ENCODE results near the gene LEF1.

Gene LEF1

GRCh38 chr4:108188770-108189169, 20.0 kb upstream of the LEF1 start:
- Histone ChIP-seq H2AK5ac (ENCODE audit: low read depth, low read length) (no peak overlapping the region), H3K27me3 (ENCODE audit: control insufficient read depth in 3 of 3, insufficient read depth in 3 of 3, low read depth in 1 of 3, low read length in 3 of 3) (no peaks in the 10 kb centered on the region), H3K14ac (ENCODE audit: low read length) (no peak overlapping the region), H2BK15ac (ENCODE audit: low read length) (no peak overlapping the region), H3K9ac (ENCODE audit: low read depth, low read length, poor library complexity) (no peak overlapping the region), H3K9me3 (replicated peaks in 1 of 2; ENCODE audit: control insufficient read depth in 2 of 2, insufficient read depth in 1 of 2, low read depth in 1 of 2, low read length in 2 of 2) (no peaks in the 10 kb centered on the region), H3K79me1 (ENCODE audit: low read depth, low read length) (no peaks in the 10 kb centered on the region), H3K18ac (ENCODE audit: low read length) (no peak overlapping the region), H3K23ac (ENCODE audit: low read depth, low read length, poor library complexity) (no peak overlapping the region), H4K91ac (ENCODE audit: low read depth, low read length, poor library complexity) (no peak overlapping the region), H2BK120ac (ENCODE audit: low read depth, low read length) (no peak overlapping the region), H3K4ac (ENCODE audit: low read length) (no peak overlapping the region), H4K8ac (ENCODE audit: low read depth, low read length) (no peak overlapping the region), H3K36me3 (replicated peaks in 1 of 2; ENCODE audit: control insufficient read depth in 2 of 2, insufficient read depth in 2 of 2, low read length in 2 of 2) (no peaks in the 10 kb centered on the region), H2BK5ac (ENCODE audit: low read length) (no peak overlapping the region), H2AFZ (ENCODE audit: low read length) (no peak overlapping the region), H3K4me2 (ENCODE audit: insufficient read depth, low read length, poor library complexity, severe bottlenecking) (no peak overlapping the region), H3K27ac (replicated peaks; ENCODE audit: low read length) (no peak overlapping the region), H3K4me3 (ENCODE audit: low read length in 2 of 2) (no peak overlapping the region), H2BK12ac (ENCODE audit: low read length) (no peak overlapping the region), H3K4me1 (ENCODE audit: control insufficient read depth in 2 of 2, insufficient read depth in 1 of 2, low read depth in 1 of 2, low read length in 2 of 2) (peaks cover 4 to 14% of the 10 kb centered on the region in 2 donors)
- no peak for DNase-seq (ENCODE audit: low spot score)
- WGBS, 2 donors (ENCODE audit: extremely low coverage in 2 of 2, insufficient read length in 2 of 2, insufficient replicate concordance in 1 of 2) = no CpG with 5 or more reads among the region's 2 CpGs

DNA sequence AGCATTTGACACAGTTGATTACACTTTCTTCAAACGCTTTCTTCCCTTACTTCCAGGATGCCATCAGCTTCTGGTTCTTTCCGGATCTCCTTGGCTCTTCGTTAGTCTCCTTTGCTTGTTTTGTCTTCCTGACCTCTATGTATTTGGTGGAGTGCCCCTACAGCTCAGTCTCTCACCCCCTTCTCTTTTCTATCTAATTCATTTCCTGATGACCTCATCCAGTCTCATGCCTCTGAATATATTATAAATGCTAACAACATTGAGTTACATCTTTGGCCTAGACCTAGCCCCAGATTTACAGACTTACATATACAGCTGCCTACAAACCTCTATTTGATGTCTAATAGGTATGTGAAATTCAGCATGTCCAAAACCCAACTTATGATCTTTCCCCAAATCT, 16.5 kb upstream of the LEF1 start:
- H2BK12ac ChIP-seq (ENCODE audit: low read length) = no peak overlapping the region
- no peak overlapping the region for H4K91ac ChIP-seq (ENCODE audit: low read depth, low read length, poor library complexity)
- DNase-seq (ENCODE audit: low spot score) = no peak
- H4K8ac ChIP-seq (ENCODE audit: low read depth, low read length) = no peak overlapping the region
- H2BK120ac ChIP-seq (ENCODE audit: low read depth, low read length) = no peak overlapping the region
- WGBS, 2 donors (ENCODE audit: extremely low coverage in 2 of 2, insufficient read length in 2 of 2, insufficient replicate concordance in 1 of 2) = no CpG with 5 or more reads among the region's 3 CpGs
- H2AK5ac ChIP-seq (ENCODE audit: low read depth, low read length) = no peak overlapping the region
- H3K9ac ChIP-seq (ENCODE audit: low read depth, low read length, poor library complexity) = no peak overlapping the region
- no peaks in the 10 kb centered on the region for H3K9me3 ChIP-seq (replicated peaks in 1 of 2; ENCODE audit: control insufficient read depth in 2 of 2, insufficient read depth in 1 of 2, low read depth in 1 of 2, low read length in 2 of 2)
- H3K79me1 ChIP-seq (ENCODE audit: low read depth, low read length) = no peaks in the 10 kb centered on the region
- H3K18ac ChIP-seq (ENCODE audit: low read length) = no peak overlapping the region
- H2BK5ac ChIP-seq (ENCODE audit: low read length) = no peak overlapping the region
- H2AFZ ChIP-seq (ENCODE audit: low read length) = peak overlapping the region; percentile 77
- no peak overlapping the region for H3K4me2 ChIP-seq (ENCODE audit: insufficient read depth, low read length, poor library complexity, severe bottlenecking)
- peaks cover 5 to 11% of the 10 kb centered on the region in 2 donors for H3K4me1 ChIP-seq (ENCODE audit: control insufficient read depth in 2 of 2, insufficient read depth in 1 of 2, low read depth in 1 of 2, low read length in 2 of 2)
- H3K23ac ChIP-seq (ENCODE audit: low read depth, low read length, poor library complexity) = no peak overlapping the region
- H2BK15ac ChIP-seq (ENCODE audit: low read length) = no peak overlapping the region
- no peaks in the 10 kb centered on the region for H3K36me3 ChIP-seq (replicated peaks in 1 of 2; ENCODE audit: control insufficient read depth in 2 of 2, insufficient read depth in 2 of 2, low read length in 2 of 2)
- no peaks in the 10 kb centered on the region for H3K27me3 ChIP-seq (ENCODE audit: control insufficient read depth in 3 of 3, insufficient read depth in 3 of 3, low read depth in 1 of 3, low read length in 3 of 3)
- H3K14ac ChIP-seq (ENCODE audit: low read length) = no peak overlapping the region
- H3K4me3 ChIP-seq (ENCODE audit: low read length in 2 of 2) = no peak overlapping the region
- no peak overlapping the region for H3K27ac ChIP-seq (replicated peaks; ENCODE audit: low read length)
- H3K4ac ChIP-seq (ENCODE audit: low read length) = no peak overlapping the region

DNA sequence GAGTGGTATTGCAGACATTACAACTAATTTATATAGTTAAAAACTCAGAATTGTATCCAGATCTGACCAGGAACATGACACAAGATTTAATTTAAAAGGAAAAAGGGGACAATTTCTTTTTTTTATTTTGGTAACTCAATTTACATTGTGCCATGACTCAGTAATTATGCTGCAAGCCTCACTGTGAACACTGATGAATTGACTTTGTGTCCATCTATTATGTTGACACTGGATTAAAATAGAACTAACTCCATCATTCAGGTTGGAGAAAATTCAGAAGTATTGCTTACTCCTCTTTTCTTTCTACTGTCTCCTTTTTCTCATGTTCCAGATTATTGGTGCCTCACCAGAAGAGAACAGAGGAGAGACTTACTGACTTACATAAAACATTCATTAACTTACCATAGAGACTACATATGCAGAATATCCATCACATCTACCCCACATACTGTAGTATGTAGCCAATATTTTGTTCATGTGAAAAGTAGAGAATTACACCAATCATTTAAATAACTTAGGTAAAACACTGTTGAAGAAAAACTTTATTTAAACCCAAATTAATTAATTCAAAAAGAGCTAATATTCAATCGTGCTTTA, 15.8 kb upstream of the LEF1 start:
- Histone ChIP-seq H4K91ac (ENCODE audit: low read depth, low read length, poor library complexity) (no peak overlapping the region), H3K79me1 (ENCODE audit: low read depth, low read length) (no peaks in the 10 kb centered on the region), H4K8ac (ENCODE audit: low read depth, low read length) (no peak overlapping the region), H3K36me3 (replicated peaks in 1 of 2; ENCODE audit: control insufficient read depth in 2 of 2, insufficient read depth in 2 of 2, low read length in 2 of 2) (no peaks in the 10 kb centered on the region), H3K23ac (ENCODE audit: low read depth, low read length, poor library complexity) (no peak overlapping the region), H3K4me1 (ENCODE audit: control insufficient read depth in 2 of 2, insufficient read depth in 1 of 2, low read depth in 1 of 2, low read length in 2 of 2) (peaks cover 5 to 11% of the 10 kb centered on the region in 2 donors), H3K4me3 (ENCODE audit: low read length in 2 of 2) (no peak overlapping the region), H3K18ac (ENCODE audit: low read length) (no peak overlapping the region), H3K14ac (ENCODE audit: low read length) (no peak overlapping the region), H2BK120ac (ENCODE audit: low read depth, low read length) (no peak overlapping the region), H2AK5ac (ENCODE audit: low read depth, low read length) (no peak overlapping the region), H2BK5ac (ENCODE audit: low read length) (no peak overlapping the region), H3K27ac (replicated peaks; ENCODE audit: low read length) (no peak overlapping the region), H3K4ac (ENCODE audit: low read length) (no peak overlapping the region), H2BK15ac (ENCODE audit: low read length) (no peak overlapping the region), H2BK12ac (ENCODE audit: low read length) (no peak overlapping the region), H2AFZ (ENCODE audit: low read length) (peak overlapping the region; percentile 77), H3K4me2 (ENCODE audit: insufficient read depth, low read length, poor library complexity, severe bottlenecking) (no peak overlapping the region), H3K9me3 (replicated peaks in 1 of 2; ENCODE audit: control insufficient read depth in 2 of 2, insufficient read depth in 1 of 2, low read depth in 1 of 2, low read length in 2 of 2) (no peaks in the 10 kb centered on the region), H3K27me3 (ENCODE audit: control insufficient read depth in 3 of 3, insufficient read depth in 3 of 3, low read depth in 1 of 3, low read length in 3 of 3) (no peaks in the 10 kb centered on the region), H3K9ac (ENCODE audit: low read depth, low read length, poor library complexity) (no peak overlapping the region)
- WGBS, 2 donors (ENCODE audit: extremely low coverage in 2 of 2, insufficient read length in 2 of 2, insufficient replicate concordance in 1 of 2) = no CpG with 5 or more reads among the region's 1 CpG
- no peak for DNase-seq (ENCODE audit: low spot score)

DNA sequence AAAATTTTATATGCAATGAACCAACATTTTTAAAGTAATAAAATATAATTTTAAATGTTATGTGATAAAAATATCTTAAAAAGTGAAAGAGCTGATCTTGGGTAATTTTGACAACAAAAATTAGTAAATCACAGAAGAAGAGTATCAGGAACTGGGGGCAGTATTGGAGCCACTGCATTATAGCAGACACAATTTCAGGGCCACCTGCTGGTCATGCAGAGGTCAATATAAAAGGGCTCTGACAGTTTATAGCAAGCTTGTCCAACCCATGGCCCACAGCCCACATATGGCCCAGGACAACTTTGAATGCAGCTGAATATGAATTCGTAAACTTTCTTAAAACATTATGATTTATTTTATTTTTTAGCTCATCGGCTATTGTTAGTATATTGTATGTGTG, 13.0 kb upstream of the LEF1 start:
- Histone ChIP-seq H2BK12ac (ENCODE audit: low read length) (no peak overlapping the region), H2BK5ac (ENCODE audit: low read length) (no peak overlapping the region), H3K23ac (ENCODE audit: low read depth, low read length, poor library complexity) (no peak overlapping the region), H3K4me2 (ENCODE audit: insufficient read depth, low read length, poor library complexity, severe bottlenecking) (no peak overlapping the region), H3K18ac (ENCODE audit: low read length) (no peak overlapping the region), H2BK120ac (ENCODE audit: low read depth, low read length) (no peak overlapping the region), H3K4me1 (ENCODE audit: control insufficient read depth in 2 of 2, insufficient read depth in 1 of 2, low read depth in 1 of 2, low read length in 2 of 2) (peaks cover 5 to 11% of the 10 kb centered on the region in 2 donors), H3K14ac (ENCODE audit: low read length) (no peak overlapping the region), H2AFZ (ENCODE audit: low read length) (no peak overlapping the region), H3K27me3 (ENCODE audit: control insufficient read depth in 3 of 3, insufficient read depth in 3 of 3, low read depth in 1 of 3, low read length in 3 of 3) (no peaks in the 10 kb centered on the region), H2BK15ac (ENCODE audit: low read length) (no peak overlapping the region), H3K4ac (ENCODE audit: low read length) (no peak overlapping the region), H4K91ac (ENCODE audit: low read depth, low read length, poor library complexity) (no peak overlapping the region), H3K4me3 (ENCODE audit: low read length in 2 of 2) (no peak overlapping the region), H2AK5ac (ENCODE audit: low read depth, low read length) (no peak overlapping the region), H3K9me3 (replicated peaks in 1 of 2; ENCODE audit: control insufficient read depth in 2 of 2, insufficient read depth in 1 of 2, low read depth in 1 of 2, low read length in 2 of 2) (no peaks in the 10 kb centered on the region), H3K36me3 (replicated peaks in 1 of 2; ENCODE audit: control insufficient read depth in 2 of 2, insufficient read depth in 2 of 2, low read length in 2 of 2) (no peaks in the 10 kb centered on the region), H3K27ac (replicated peaks; ENCODE audit: low read length) (no peak overlapping the region), H3K79me1 (ENCODE audit: low read depth, low read length) (no peaks in the 10 kb centered on the region), H4K8ac (ENCODE audit: low read depth, low read length) (no peak overlapping the region), H3K9ac (ENCODE audit: low read depth, low read length, poor library complexity) (no peak overlapping the region)
- WGBS, 2 donors (ENCODE audit: extremely low coverage in 2 of 2, insufficient read length in 2 of 2, insufficient replicate concordance in 1 of 2) = no CpG with 5 or more reads among the region's 2 CpGs
- DNase-seq (ENCODE audit: low spot score) = no peak
